HepG2 (cell line): ENCODE data around the gene ERF. TPM values are rescaled to one million over a fixed set of nuclear protein-coding genes. Genes with fewer than 3 reads are reported as not detected.

Experiments
- ASH2L ChIP-seq: fragments of 300-600, 200-600 bp; sonication (generic); IDR thresholded peaks from 2 replicates; pipeline ENCODE4 v1.7.0; 2017; ENCODE audit warnings: low read depth, mild to moderate bottlenecking, moderate library complexity, mixed read lengths, low read length; ENCODE audit not compliant: insufficient read length
- CCAR2 ChIP-seq: fragments of 200-400 bp; formaldehyde crosslinking; optimal IDR thresholded peaks from 2 replicates; pipeline ENCODE3; 2018; ENCODE audit warnings: low read depth, mild to moderate bottlenecking, low read length, moderate library complexity
- GLI4 ChIP-seq: sonication (generic); formaldehyde crosslinking; IDR thresholded peaks from 2 replicates; pipeline ENCODE4 v1.5.1; 2020; ENCODE audit warnings: missing genetic modification reagents, mild to moderate bottlenecking, moderate library complexity, borderline replicate concordance
- HHEX ChIP-seq: IDR thresholded peaks from 2 replicates; pipeline ENCODE4 v1.6.1; 2016; ENCODE audit warnings: control low read depth
- ISX ChIP-seq: sonication (generic); formaldehyde crosslinking; conservative IDR thresholded peaks from 2 replicates; pipeline ENCODE4 v1.5.0; 2020; ENCODE audit warnings: missing genetic modification reagents
- KLF16 ChIP-seq, 2 experiments: sonication (generic) in 1 of 2; formaldehyde crosslinking in 1 of 2; IDR thresholded peaks; 2 replicates each; pipeline versions ENCODE4 v1.6.1 to v1.8.0; 2016 to 2023; ENCODE audit warnings: missing genetic modification reagents in 2 of 2, missing compliant biosample characterization in 1 of 2
- NCOA2 ChIP-seq: sonication (generic); formaldehyde crosslinking; IDR thresholded peaks from 2 replicates; pipeline ENCODE4 v1.8.0; 2022; ENCODE audit warnings: inconsistent platforms
- PHF20 ChIP-seq: sonication (generic); formaldehyde crosslinking; IDR thresholded peaks from 2 replicates; pipeline ENCODE4 v1.5.0; 2020; ENCODE audit warnings: mild to moderate bottlenecking, missing genetic modification reagents
- RAD51 ChIP-seq: fragments of 450-650 bp; IDR thresholded peaks from 2 replicates; pipeline ENCODE4 v1.6.1; 2016; ENCODE audit warnings: borderline replicate concordance
- SIX1 ChIP-seq: sonication (generic); formaldehyde crosslinking; IDR thresholded peaks from 2 replicates; pipeline ENCODE4 v1.4.0; 2020; ENCODE audit warnings: missing genetic modification reagents, borderline replicate concordance
- SNRNP70 ChIP-seq: fragments of 200-400 bp; formaldehyde crosslinking; IDR thresholded peaks from 2 replicates; pipeline ENCODE4 v1.6.1; 2017; ENCODE audit warnings: mild to moderate bottlenecking, low read depth, low read length, moderate library complexity
- SRF ChIP-seq: IDR thresholded peaks from 2 replicates; pipeline ENCODE4 v1.6.1; 2011; ENCODE audit warnings: mild to moderate bottlenecking, low read depth, low read length, moderate library complexity
- TOE1 ChIP-seq: sonication (generic); formaldehyde crosslinking; IDR thresholded peaks from 2 replicates; pipeline ENCODE4 v1.4.0; 2020; ENCODE audit warnings: mild to moderate bottlenecking, missing genetic modification reagents
- ZNF616 ChIP-seq: sonication (generic); formaldehyde crosslinking; IDR thresholded peaks from 2 replicates; pipeline ENCODE4 v1.5.0; 2020; ENCODE audit warnings: low read depth, mild to moderate bottlenecking, missing genetic modification reagents
- ZNF619 ChIP-seq: sonication (generic); formaldehyde crosslinking; IDR thresholded peaks from 2 replicates; pipeline ENCODE4 v1.4.0; 2020; ENCODE audit warnings: mild to moderate bottlenecking, missing genetic modification reagents
- ZNF678 ChIP-seq: sonication (generic); formaldehyde crosslinking; IDR thresholded peaks from 2 replicates; pipeline ENCODE4 v1.4.0; 2020; ENCODE audit warnings: mild to moderate bottlenecking, missing genetic modification reagents
- ZNF772 ChIP-seq: sonication (generic); formaldehyde crosslinking; IDR thresholded peaks from 2 replicates; pipeline ENCODE4 v1.5.0; 2020; ENCODE audit warnings: mild to moderate bottlenecking, missing genetic modification reagents
- ZSCAN29 ChIP-seq: sonication (generic); formaldehyde crosslinking; conservative IDR thresholded peaks from 2 replicates; pipeline ENCODE4 v1.4.0; 2020; ENCODE audit warnings: mild to moderate bottlenecking, missing genetic modification reagents
- polyA plus RNA-seq, 8 experiments: library from polyadenylated mRNA; depleted of rRNA in 3 of 8; stranded (reverse) in 7 of 8; unstranded in 1 of 8; fragments of >200 nt; fragmentation: Illumina TruSeq in 4 of 8; extraction: Trizol in 4 of 8; gene quantifications; 2 replicates each; pipeline versions ENCODE4 v1.2.1 to v1.2.3, GENCODE V29; 2011 to 2016; ENCODE audit warnings: low read depth in 4 of 8, missing spikeins in 1 of 8, mixed read lengths in 1 of 8; ENCODE audit not compliant: insufficient read depth in 1 of 8
- total RNA-seq, 5 experiments: library from RNA; depleted of rRNA; stranded (reverse); fragments of >200 nt; fragmentation: Illumina TruSeq; extraction: Trizol; gene quantifications; 2 replicates each; pipeline ENCODE4 v1.2.3, GENCODE V29; 2016; ENCODE audit warnings: low read depth in 1 of 5
- TF ChIP-seq, protein P1 (sequence below): sonication (generic); formaldehyde crosslinking; conservative IDR thresholded peaks from 2 replicates; pipeline ENCODE4 v1.4.0; 2020; ENCODE audit warnings: mild to moderate bottlenecking, missing genetic modification reagents, moderate library complexity
- TF ChIP-seq, protein P2 (sequence below): sonication (generic); formaldehyde crosslinking; IDR thresholded peaks from 2 replicates; pipeline ENCODE4 v1.4.0; 2020; ENCODE audit warnings: mild to moderate bottlenecking, missing genetic modification reagents, borderline replicate concordance
- TF ChIP-seq, protein P3 (sequence below): sonication (generic); formaldehyde crosslinking; IDR thresholded peaks from 2 replicates; pipeline ENCODE4 v1.8.0; 2022; ENCODE audit warnings: mild to moderate bottlenecking, missing genetic modification reagents, moderate library complexity
- TF ChIP-seq, protein P4 (sequence below): IDR thresholded peaks from 2 replicates; pipeline ENCODE4 v1.6.1; 2018; ENCODE audit warnings: missing genetic modification reagents
- TF ChIP-seq, protein P5 (sequence below): sonication (generic); formaldehyde crosslinking; IDR thresholded peaks from 2 replicates; pipeline ENCODE4 v1.8.1; 2023; ENCODE audit warnings: mild to moderate bottlenecking, missing genetic modification reagents

The ERF gene
- total and polyA plus RNA-seq, 2 of the 13 experiments (the other 11 are each of a cell fraction or from before 2014, with no cell fraction given) = 67.1 to 69.9 TPM

DNA sequence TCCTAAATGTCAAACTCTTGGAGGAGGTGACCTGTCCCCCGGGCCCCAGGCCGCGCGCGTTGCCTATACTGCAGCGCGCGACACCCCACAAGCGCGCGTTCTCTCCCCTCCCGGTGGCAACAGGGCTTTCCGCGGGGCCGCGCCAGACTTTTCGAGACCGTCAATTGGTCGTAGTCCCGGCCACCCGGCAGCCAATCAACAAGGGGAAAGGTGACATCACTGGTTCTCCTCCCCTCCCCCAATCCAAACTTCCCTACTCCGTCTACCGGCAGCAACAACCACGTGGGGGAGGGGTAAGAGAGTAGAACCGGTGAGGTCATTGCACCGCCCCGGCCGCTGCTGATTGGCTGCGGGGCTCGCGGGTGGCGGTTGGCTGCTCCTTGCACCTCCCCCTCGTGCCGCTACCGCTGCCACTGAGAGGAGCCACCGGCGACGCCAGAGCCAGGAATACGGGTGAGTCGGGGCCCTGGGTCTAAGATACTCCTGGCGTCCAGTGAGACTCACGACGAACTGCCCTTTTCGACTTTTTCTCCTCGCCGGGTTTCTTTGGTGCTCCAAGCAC is 13.3 kb upstream of the ERF start (continued):
- TF ChIP-seq, protein P1, sequence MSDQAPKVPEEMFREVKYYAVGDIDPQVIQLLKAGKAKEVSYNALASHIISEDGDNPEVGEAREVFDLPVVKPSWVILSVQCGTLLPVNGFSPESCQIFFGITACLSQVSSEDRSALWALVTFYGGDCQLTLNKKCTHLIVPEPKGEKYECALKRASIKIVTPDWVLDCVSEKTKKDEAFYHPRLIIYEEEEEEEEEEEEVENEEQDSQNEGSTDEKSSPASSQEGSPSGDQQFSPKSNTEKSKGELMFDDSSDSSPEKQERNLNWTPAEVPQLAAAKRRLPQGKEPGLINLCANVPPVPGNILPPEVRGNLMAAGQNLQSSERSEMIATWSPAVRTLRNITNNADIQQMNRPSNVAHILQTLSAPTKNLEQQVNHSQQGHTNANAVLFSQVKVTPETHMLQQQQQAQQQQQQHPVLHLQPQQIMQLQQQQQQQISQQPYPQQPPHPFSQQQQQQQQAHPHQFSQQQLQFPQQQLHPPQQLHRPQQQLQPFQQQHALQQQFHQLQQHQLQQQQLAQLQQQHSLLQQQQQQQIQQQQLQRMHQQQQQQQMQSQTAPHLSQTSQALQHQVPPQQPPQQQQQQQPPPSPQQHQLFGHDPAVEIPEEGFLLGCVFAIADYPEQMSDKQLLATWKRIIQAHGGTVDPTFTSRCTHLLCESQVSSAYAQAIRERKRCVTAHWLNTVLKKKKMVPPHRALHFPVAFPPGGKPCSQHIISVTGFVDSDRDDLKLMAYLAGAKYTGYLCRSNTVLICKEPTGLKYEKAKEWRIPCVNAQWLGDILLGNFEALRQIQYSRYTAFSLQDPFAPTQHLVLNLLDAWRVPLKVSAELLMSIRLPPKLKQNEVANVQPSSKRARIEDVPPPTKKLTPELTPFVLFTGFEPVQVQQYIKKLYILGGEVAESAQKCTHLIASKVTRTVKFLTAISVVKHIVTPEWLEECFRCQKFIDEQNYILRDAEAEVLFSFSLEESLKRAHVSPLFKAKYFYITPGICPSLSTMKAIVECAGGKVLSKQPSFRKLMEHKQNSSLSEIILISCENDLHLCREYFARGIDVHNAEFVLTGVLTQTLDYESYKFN = peak; percentile 89
- TF ChIP-seq NCOA2 (CRISPR knock-in tag) (peak; percentile 66), ISX (no peak), CCAR2 (no peak), ZNF772 (peak; percentile 73), ASH2L (peak; percentile 82), SRF (no peak), ZNF619 (CRISPR knock-in tag) (no peak), SNRNP70 (no peak), ZSCAN29 (CRISPR knock-in tag) (no peak), ZNF616 (CRISPR knock-in tag) (no peak), KLF16 (CRISPR knock-in tag; IDR thresholded peaks at IDR 0.05) (peak in 1 of 2 experiments; percentile 60; a peak in 1 of 4 replicates), SIX1 (CRISPR knock-in tag) (no peak), GLI4 (CRISPR knock-in tag) (no peak), TOE1 (CRISPR knock-in tag) (no peak), PHF20 (CRISPR knock-in tag) (no peak), RAD51 (no peak), ZNF678 (CRISPR knock-in tag) (no peak), HHEX (CRISPR knock-in tag) (no peak)
- TF ChIP-seq, protein P2, sequence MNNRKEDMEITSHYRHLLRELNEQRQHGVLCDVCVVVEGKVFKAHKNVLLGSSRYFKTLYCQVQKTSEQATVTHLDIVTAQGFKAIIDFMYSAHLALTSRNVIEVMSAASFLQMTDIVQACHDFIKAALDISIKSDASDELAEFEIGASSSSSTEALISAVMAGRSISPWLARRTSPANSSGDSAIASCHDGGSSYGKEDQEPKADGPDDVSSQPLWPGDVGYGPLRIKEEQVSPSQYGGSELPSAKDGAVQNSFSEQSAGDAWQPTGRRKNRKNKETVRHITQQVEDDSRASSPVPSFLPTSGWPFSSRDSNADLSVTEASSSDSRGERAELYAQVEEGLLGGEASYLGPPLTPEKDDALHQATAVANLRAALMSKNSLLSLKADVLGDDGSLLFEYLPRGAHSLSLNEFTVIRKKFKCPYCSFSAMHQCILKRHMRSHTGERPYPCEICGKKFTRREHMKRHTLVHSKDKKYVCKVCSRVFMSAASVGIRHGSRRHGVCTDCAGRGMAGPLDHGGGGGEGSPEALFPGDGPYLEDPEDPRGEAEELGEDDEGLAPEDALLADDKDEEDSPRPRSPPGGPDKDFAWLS (CRISPR knock-in tag) = no peak
- TF ChIP-seq, protein P3, sequence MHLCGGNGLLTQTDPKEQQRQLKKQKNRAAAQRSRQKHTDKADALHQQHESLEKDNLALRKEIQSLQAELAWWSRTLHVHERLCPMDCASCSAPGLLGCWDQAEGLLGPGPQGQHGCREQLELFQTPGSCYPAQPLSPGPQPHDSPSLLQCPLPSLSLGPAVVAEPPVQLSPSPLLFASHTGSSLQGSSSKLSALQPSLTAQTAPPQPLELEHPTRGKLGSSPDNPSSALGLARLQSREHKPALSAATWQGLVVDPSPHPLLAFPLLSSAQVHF (CRISPR knock-in tag) = no peak
- TF ChIP-seq, protein P4, sequence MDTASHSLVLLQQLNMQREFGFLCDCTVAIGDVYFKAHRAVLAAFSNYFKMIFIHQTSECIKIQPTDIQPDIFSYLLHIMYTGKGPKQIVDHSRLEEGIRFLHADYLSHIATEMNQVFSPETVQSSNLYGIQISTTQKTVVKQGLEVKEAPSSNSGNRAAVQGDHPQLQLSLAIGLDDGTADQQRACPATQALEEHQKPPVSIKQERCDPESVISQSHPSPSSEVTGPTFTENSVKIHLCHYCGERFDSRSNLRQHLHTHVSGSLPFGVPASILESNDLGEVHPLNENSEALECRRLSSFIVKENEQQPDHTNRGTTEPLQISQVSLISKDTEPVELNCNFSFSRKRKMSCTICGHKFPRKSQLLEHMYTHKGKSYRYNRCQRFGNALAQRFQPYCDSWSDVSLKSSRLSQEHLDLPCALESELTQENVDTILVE (CRISPR knock-in tag) = peak; percentile 55; the same call in 1 of the 2 replicates
- TF ChIP-seq, protein P5, sequence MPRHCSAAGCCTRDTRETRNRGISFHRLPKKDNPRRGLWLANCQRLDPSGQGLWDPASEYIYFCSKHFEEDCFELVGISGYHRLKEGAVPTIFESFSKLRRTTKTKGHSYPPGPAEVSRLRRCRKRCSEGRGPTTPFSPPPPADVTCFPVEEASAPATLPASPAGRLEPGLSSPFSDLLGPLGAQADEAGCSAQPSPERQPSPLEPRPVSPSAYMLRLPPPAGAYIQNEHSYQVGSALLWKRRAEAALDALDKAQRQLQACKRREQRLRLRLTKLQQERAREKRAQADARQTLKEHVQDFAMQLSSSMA (CRISPR knock-in tag) = no peak
